K562 (cell line): Measurements from ENCODE around the gene LAMB3. TPM values are rescaled to one million over a fixed set of nuclear protein-coding genes. Genes with fewer than 3 reads are reported as not detected.

Experiments used
- ATF1 ChIP-seq, 2 experiments: fragments of 450-650 bp in 1 of 2; IDR thresholded peaks; 2 replicates each; pipeline ENCODE4 v1.6.1; 2016; ENCODE audit warnings: missing compliant biosample characterization in 1 of 2, missing genetic modification characterization in 1 of 2
- CCAR2 ChIP-seq: fragments of 200-400 bp; formaldehyde crosslinking; IDR thresholded peaks from 2 replicates; pipeline ENCODE4 v1.6.1; 2017; ENCODE audit warnings: mild to moderate bottlenecking, low read depth, low read length
- CEBPB ChIP-seq: fragments of 450-650 bp; IDR thresholded peaks from 2 replicates; pipeline ENCODE4 v1.6.1; 2016; ENCODE audit warnings: missing genetic modification characterization, missing compliant biosample characterization
- CEBPG ChIP-seq, 3 experiments: fragments of 200-800 bp in 1 of 3; sonication (Bioruptor generic) in 1 of 3; sonication (generic) in 1 of 3; formaldehyde crosslinking in 1 of 3; IDR thresholded peaks in 2 of 3; conservative IDR thresholded peaks in 1 of 3; 2 replicates each; pipeline versions ENCODE4 v1.6.1 to v1.8.0; 2016 to 2022; ENCODE audit warnings: missing compliant biosample characterization in 2 of 3, missing genetic modification characterization in 2 of 3, mild to moderate bottlenecking in 1 of 3, missing genetic modification reagents in 1 of 3
- ETV1 ChIP-seq: fragments of 450-650 bp; conservative IDR thresholded peaks from 2 replicates; pipeline ENCODE4 v1.6.1; 2016; ENCODE audit warnings: missing genetic modification characterization, control low read depth, low read depth, missing compliant biosample characterization
- ETV5 ChIP-seq: sonication (generic); formaldehyde crosslinking; IDR thresholded peaks from 2 replicates; pipeline ENCODE4 v1.4.0; 2020; ENCODE audit warnings: low read depth, mild to moderate bottlenecking, missing genetic modification reagents
- ETV6 ChIP-seq, 3 experiments: fragments of 150-350 bp in 1 of 3; sonication (generic) in 1 of 3; formaldehyde crosslinking in 1 of 3; IDR thresholded peaks; 2 replicates each; pipeline versions ENCODE4 v1.6.1 to v1.8.0; 2014 to 2022; ENCODE audit warnings: borderline replicate concordance in 2 of 3, low read depth in 2 of 3, antibody characterized with exemption in 1 of 3, low read length in 1 of 3, mild to moderate bottlenecking in 1 of 3, missing genetic modification reagents in 1 of 3
- HIVEP1 ChIP-seq: fragments of 250-450 bp; sonication (Bioruptor Pico); IDR thresholded peaks from 2 replicates; pipeline ENCODE4 v1.4.0; 2020; ENCODE audit warnings: mild to moderate bottlenecking
- IFI16 ChIP-seq: fragments of 250-450 bp; sonication (Bioruptor Pico); IDR thresholded peaks from 2 replicates; pipeline ENCODE4 v2.1.2; 2022; ENCODE audit warnings: mild to moderate bottlenecking, inconsistent platforms
- IRF1 ChIP-seq: sonication (generic); formaldehyde crosslinking; IDR thresholded peaks from 2 replicates; pipeline ENCODE4 v1.8.0; 2022; ENCODE audit warnings: missing genetic modification reagents, mild to moderate bottlenecking, borderline replicate concordance
- KAT8 ChIP-seq: fragments of 450-650 bp; IDR thresholded peaks from 2 replicates; pipeline ENCODE4 v1.6.1; 2016; ENCODE audit warnings: low read depth, mild to moderate bottlenecking
- MCM3 ChIP-seq: fragments of 450-650 bp; IDR thresholded peaks from 2 replicates; pipeline ENCODE4 v1.6.1; 2016
- NFE2L1 ChIP-seq: fragments of 450-650 bp; IDR thresholded peaks from 2 replicates; pipeline ENCODE4 v1.6.1; 2016; ENCODE audit warnings: missing genetic modification characterization, low read depth, mild to moderate bottlenecking, missing compliant biosample characterization, moderate library complexity, borderline replicate concordance
- NR3C1 ChIP-seq: sonication (generic); formaldehyde crosslinking; IDR thresholded peaks from 2 replicates; pipeline ENCODE4 v1.8.1; 2022; ENCODE audit warnings: missing genetic modification reagents
- OTX1 ChIP-seq: fragments of 450-650 bp; formaldehyde crosslinking; IDR thresholded peaks from 2 replicates; pipeline ENCODE4 v1.4.0; 2022; ENCODE audit warnings: mild to moderate bottlenecking
- PKNOX1 ChIP-seq: fragments of 450-650 bp; IDR thresholded peaks from 2 replicates; pipeline ENCODE4 v1.6.1; 2016
- RFX1 ChIP-seq: fragments of 450-650 bp; IDR thresholded peaks from 2 replicates; pipeline ENCODE4 v1.6.1; 2016; ENCODE audit warnings: mild to moderate bottlenecking, moderate library complexity
- RFX5 ChIP-seq: IDR thresholded peaks from 2 replicates; pipeline ENCODE4 v1.6.1; 2011; ENCODE audit warnings: low read depth, mild to moderate bottlenecking, improper control_type of control experiment, low read length
- SETDB1 ChIP-seq: IDR thresholded peaks from one replicate; pipeline ENCODE4 v1.6.1; 2012; ENCODE audit warnings: low read length, control low read depth, inconsistent platforms
- SREBF2 ChIP-seq: sonication (generic); formaldehyde crosslinking; IDR thresholded peaks from 2 replicates; pipeline ENCODE4 v1.4.0; 2020; ENCODE audit warnings: mild to moderate bottlenecking, missing genetic modification reagents
- TFAM ChIP-seq: fragments of 250-450 bp; sonication (Bioruptor Pico); conservative IDR thresholded peaks from 2 replicates; pipeline ENCODE4 v1.5.0; 2021; ENCODE audit warnings: mild to moderate bottlenecking, moderate library complexity
- ZC3H8 ChIP-seq: fragments of 450-650 bp; IDR thresholded peaks from 2 replicates; pipeline ENCODE4 v1.6.1; 2017
- ZEB2 ChIP-seq: fragments of 450-650 bp; IDR thresholded peaks from 2 replicates; pipeline ENCODE4 v1.6.1; 2016
- ZNF23 ChIP-seq: fragments of 250-450 bp; sonication (Bioruptor Pico); IDR thresholded peaks from 2 replicates; pipeline ENCODE4 v1.4.0; 2020; ENCODE audit warnings: mild to moderate bottlenecking
- ZNF324 ChIP-seq: fragments of 250-450 bp; sonication (Bioruptor Pico); IDR thresholded peaks from 2 replicates; pipeline ENCODE4 v1.4.0; 2020; ENCODE audit warnings: mild to moderate bottlenecking
- ZNF347 ChIP-seq: fragments of 450-650 bp; formaldehyde crosslinking; IDR thresholded peaks from 2 replicates; pipeline ENCODE4 v1.4.0; 2020; ENCODE audit warnings: low read depth, mild to moderate bottlenecking, moderate library complexity
- ZNF436 ChIP-seq: fragments of 250-450, 450-650 bp; sonication (Bioruptor Pico); formaldehyde crosslinking; IDR thresholded peaks from 2 replicates; pipeline ENCODE4 v1.7.0; 2020; ENCODE audit warnings: mild to moderate bottlenecking
- ZNF445 ChIP-seq: fragments of 250-450 bp; sonication (Bioruptor Pico); IDR thresholded peaks from 2 replicates; pipeline ENCODE4 v1.4.0; 2020; ENCODE audit warnings: low read depth, mild to moderate bottlenecking, moderate library complexity
- ZNF589 ChIP-seq: fragments of 200-800 bp; sonication (Bioruptor generic); IDR thresholded peaks from 2 replicates; pipeline ENCODE4 v1.6.1; 2016; ENCODE audit warnings: low read depth, missing genetic modification characterization, missing compliant biosample characterization
- ZSCAN32 ChIP-seq: fragments of 450-650 bp; formaldehyde crosslinking; IDR thresholded peaks from 2 replicates; pipeline ENCODE4 v1.4.0; 2020; ENCODE audit warnings: mild to moderate bottlenecking, moderate library complexity
- polyA plus RNA-seq, 8 experiments: library from polyadenylated mRNA; depleted of rRNA in 4 of 8; stranded (reverse) in 5 of 8; unstranded in 3 of 8; fragments of >200 nt; fragmentation: Nextera tagmentation in 2 of 8; fragmentation: Illumina TruSeq in 1 of 8; extraction: Ambion mirVana in 2 of 8; extraction: Trizol in 1 of 8; gene quantifications; 2 replicates each; pipeline versions ENCODE4 v1.2.1 to v1.2.3, GENCODE V29; 2011 to 2014; ENCODE audit warnings: inconsistent platforms in 1 of 8, missing spikeins in 1 of 8
- total RNA-seq, 7 experiments: library from RNA; depleted of rRNA in 6 of 7; stranded (reverse); fragments of >200 nt in 6 of 7; fragmentation: Illumina TruSeq in 2 of 7; extraction: Trizol in 2 of 7; gene quantifications; 2 replicates each; pipeline versions ENCODE4 v1.2.1 to v1.2.3, GENCODE V29; 2011 to 2021; ENCODE audit warnings: low replicate concordance in 1 of 7

The LAMB3 gene
- total and polyA plus RNA-seq, 9 of the 15 experiments (the other 6 are each of a cell fraction or from before 2014, with no cell fraction given): 0.08 to 1.3 (median 0.91) TPM

- TF ChIP-seq ATF1 (CRISPR knock-in tag; IDR thresholded peaks at IDR 0.05) (no peak), ATF1 (tag; IDR thresholded peaks at IDR 0.05) (peak; percentile 30; the same call in 1 of the 2 replicates), RFX1 (no peak), ZNF23 (CRISPR knock-in tag) (no peak), ZNF347 (no peak), TFAM (no peak), IRF1 (CRISPR knock-in tag) (no peak), IFI16 (CRISPR knock-in tag) (no peak), ZNF324 (no peak), ZNF445 (no peak), HIVEP1 (CRISPR knock-in tag) (no peak), SREBF2 (CRISPR knock-in tag) (no peak), ZNF436 (CRISPR knock-in tag) (no peak), OTX1 (no peak), ZSCAN32 (CRISPR knock-in tag) (no peak), CCAR2 (no peak), SETDB1 (no peak), MCM3 (no peak), RFX5 (no peak), KAT8 (no peak), CEBPB (no peak), ETV1 (tag) (no peak; the same call in 1 of the 2 replicates), NR3C1 (CRISPR knock-in tag) (no peak), ZNF589 (CRISPR knock-in tag) (peak; percentile 88), ZEB2 (no peak), ZC3H8 (no peak), NFE2L1 (tag) (no peak), ETV5 (CRISPR knock-in tag) (no peak), CEBPG (CRISPR knock-in tag; IDR thresholded peaks at IDR 0.05) (no peak), CEBPG (tag; conservative IDR thresholded peaks at IDR 0.05 in 1 of 2, IDR thresholded peaks at IDR 0.05 in 1 of 2) (no peak), ETV6 (IDR thresholded peaks at IDR 0.05; ENCODE audit: borderline replicate concordance in 1 of 2, low read depth in 2 of 2, low read length in 1 of 2) (0 out of 4 replicates have a peak, but pooled peaks of 1 of the 2 experiments have one; percentile 16), ETV6 (CRISPR knock-in tag; IDR thresholded peaks at IDR 0.05; ENCODE audit: borderline replicate concordance) (no peak), PKNOX1 (no peak)
Measured at GRCh38 chr1:209648931-209649776, 3.1 kb downstream of the LAMB3 start (continued).
